Stomach (tissue), 4 donors: ENCODE results near the gene ARHGAP35.

Source experiments
- EP300 ChIP-seq: sonication (generic); formaldehyde crosslinking; IDR thresholded peaks from one replicate; pipeline ENCODE4 v1.6.1; 2017; ENCODE audit warnings: antibody characterized with exemption
- POLR2AphosphoS5 ChIP-seq, 3 donors: sonication (generic); formaldehyde crosslinking; IDR thresholded peaks; one replicate each; pipeline ENCODE4 v1.6.1; 2016; ENCODE audit warnings: antibody characterized with exemption in 3 of 3
- TF ChIP-seq, protein P1 (sequence below), 7 experiments: fragments of 450-650 bp in 4 of 7; fragments of 200-600 bp in 3 of 7; sonication (generic) in 3 of 7; IDR thresholded peaks; one replicate each; pipeline ENCODE4 v1.5.1; 2016 to 2019; ENCODE audit warnings: antibody characterized with exemption in 7 of 7, control low read depth in 2 of 7, mild to moderate bottlenecking in 1 of 7

DNA sequence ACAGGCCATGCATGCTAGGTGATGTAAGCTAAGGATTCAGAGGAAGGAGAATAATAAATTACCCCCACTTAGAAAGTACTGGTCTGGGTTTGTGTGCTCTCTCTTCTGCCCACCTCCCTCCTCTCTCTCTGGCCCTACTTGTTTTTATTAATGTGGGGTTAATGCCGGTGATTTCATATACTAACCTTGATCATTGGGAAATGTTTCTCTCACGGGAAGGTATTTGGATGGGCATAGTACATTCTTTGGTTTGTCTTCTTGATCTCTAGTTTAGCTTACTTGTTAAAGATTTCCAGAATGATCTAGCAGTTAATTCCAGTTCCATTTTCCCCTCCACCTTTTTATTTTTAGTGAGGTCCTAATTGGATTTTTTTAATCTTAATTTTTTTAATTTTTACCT lies 24.6 kb downstream of the ARHGAP35 start:
- no peak for TF ChIP-seq POLR2AphosphoS5 (IDR thresholded peaks at IDR 0.05)
- no peak for TF ChIP-seq EP300
- TF ChIP-seq, protein P1, sequence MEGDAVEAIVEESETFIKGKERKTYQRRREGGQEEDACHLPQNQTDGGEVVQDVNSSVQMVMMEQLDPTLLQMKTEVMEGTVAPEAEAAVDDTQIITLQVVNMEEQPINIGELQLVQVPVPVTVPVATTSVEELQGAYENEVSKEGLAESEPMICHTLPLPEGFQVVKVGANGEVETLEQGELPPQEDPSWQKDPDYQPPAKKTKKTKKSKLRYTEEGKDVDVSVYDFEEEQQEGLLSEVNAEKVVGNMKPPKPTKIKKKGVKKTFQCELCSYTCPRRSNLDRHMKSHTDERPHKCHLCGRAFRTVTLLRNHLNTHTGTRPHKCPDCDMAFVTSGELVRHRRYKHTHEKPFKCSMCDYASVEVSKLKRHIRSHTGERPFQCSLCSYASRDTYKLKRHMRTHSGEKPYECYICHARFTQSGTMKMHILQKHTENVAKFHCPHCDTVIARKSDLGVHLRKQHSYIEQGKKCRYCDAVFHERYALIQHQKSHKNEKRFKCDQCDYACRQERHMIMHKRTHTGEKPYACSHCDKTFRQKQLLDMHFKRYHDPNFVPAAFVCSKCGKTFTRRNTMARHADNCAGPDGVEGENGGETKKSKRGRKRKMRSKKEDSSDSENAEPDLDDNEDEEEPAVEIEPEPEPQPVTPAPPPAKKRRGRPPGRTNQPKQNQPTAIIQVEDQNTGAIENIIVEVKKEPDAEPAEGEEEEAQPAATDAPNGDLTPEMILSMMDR (IDR thresholded peaks at IDR 0.05) = no peak
